Measurements from ENCODE around the gene MED8.

MED8 gene

GRCh38 chr1:43351421-43352350, 37.9 kb downstream of the MED8 start:
- Histone ChIP-seq H3K36me3 (ENCODE audit: insufficient read depth, low read length) (no peaks in the 10 kb centered on the region), H3K4me1 (ENCODE audit: insufficient read depth, low read length) (peaks cover 5% of the 10 kb centered on the region), H3K9me3 (ENCODE audit: control insufficient read depth, insufficient read depth, low read length) (no peaks in the 10 kb centered on the region), H3K9ac (ENCODE audit: low read depth, low read length) (no peak overlapping the region)

GRCh38 chr1:43350976-43351375, 38.6 kb downstream of the MED8 start:
- no peaks in the 10 kb centered on the region for H3K9me3 ChIP-seq (ENCODE audit: control insufficient read depth, insufficient read depth, low read length)
- H3K36me3 ChIP-seq (ENCODE audit: insufficient read depth, low read length) = no peaks in the 10 kb centered on the region
- peaks cover 5% of the 10 kb centered on the region for H3K4me1 ChIP-seq (ENCODE audit: insufficient read depth, low read length)
- H3K9ac ChIP-seq (ENCODE audit: low read depth, low read length) = no peak overlapping the region

GRCh38 chr1:43349594-43350306, 39.9 kb downstream of the MED8 start:
- Histone ChIP-seq H3K4me1 (ENCODE audit: insufficient read depth, low read length) (peaks cover 5% of the 10 kb centered on the region), H3K9ac (ENCODE audit: low read depth, low read length) (peak overlapping the region; percentile 98), H3K36me3 (ENCODE audit: insufficient read depth, low read length) (no peaks in the 10 kb centered on the region), H3K9me3 (ENCODE audit: control insufficient read depth, insufficient read depth, low read length) (no peaks in the 10 kb centered on the region)

DNA sequence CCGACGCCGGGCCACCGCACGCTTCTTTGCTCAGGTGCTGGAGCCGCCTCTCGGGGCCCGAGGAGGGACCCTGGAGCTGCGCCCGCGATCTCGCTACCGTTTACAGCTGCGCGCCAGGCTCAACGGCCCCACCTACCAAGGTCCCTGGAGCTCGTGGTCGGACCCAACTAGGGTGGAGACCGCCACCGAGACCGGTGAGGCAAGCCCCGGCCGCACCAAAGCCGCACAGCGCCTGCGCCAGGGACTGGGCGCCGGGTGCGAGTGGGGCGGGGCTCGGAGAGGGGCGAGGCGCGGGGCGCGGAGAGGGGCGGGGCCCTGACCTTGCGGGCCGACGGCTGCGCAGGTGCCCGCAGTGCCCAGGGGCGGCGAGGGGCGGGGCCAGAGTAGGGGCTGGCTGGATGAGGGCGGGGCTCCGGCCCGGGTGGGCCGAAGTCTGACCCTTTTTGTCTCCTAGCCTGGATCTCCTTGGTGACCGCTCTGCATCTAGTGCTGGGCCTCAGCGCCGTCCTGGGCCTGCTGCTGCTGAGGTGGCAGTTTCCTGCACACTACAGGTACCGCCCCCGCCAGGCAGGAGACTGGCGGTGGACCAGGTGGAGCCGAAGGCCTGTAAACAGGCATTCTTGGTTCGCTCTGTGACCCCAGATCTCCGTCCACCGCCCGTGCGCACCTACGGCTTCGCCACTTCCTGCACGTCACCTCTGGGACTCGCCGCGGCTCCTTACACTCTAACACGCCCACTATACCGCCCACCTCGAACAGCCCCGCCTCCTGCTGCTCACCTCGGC, 40.6 kb downstream of the MED8 start:
- Histone ChIP-seq H3K4me1 (ENCODE audit: insufficient read depth, low read length) (peaks cover 5% of the 10 kb centered on the region), H3K9ac (ENCODE audit: low read depth, low read length) (peak overlapping the region; percentile 98), H3K9me3 (ENCODE audit: control insufficient read depth, insufficient read depth, low read length) (no peaks in the 10 kb centered on the region), H3K36me3 (ENCODE audit: insufficient read depth, low read length) (no peaks in the 10 kb centered on the region)

DNA sequence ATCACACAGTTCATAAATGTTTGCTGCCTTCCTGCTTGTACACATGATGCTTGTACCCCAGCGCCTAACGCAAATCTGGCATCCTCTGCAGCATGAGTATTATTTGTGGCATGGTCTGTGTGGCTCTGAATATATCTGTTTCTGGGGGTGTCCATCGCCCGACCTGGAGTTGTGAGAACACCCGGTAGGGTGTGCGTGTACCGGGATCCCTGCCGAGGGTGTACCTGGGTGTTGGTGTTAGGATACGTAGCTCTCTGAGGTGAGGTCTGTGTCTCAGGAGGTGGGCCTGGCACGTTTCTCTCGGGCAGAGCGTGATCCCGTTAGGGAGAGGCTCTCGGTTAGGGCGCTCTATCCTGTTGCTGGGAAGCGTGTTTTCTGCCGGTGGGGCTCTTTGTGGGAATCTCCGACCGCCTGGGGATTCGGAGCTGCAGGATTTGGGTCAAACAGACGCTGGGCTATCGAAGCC, 41.2 kb downstream of the MED8 start:
- Histone ChIP-seq H3K9me3 (ENCODE audit: control insufficient read depth, insufficient read depth, low read length) (no peaks in the 10 kb centered on the region), H3K4me1 (ENCODE audit: insufficient read depth, low read length) (peaks cover 5% of the 10 kb centered on the region), H3K9ac (ENCODE audit: low read depth, low read length) (peak overlapping the region; percentile 71), H3K36me3 (ENCODE audit: insufficient read depth, low read length) (no peaks in the 10 kb centered on the region)

- Histone ChIP-seq H3K9me3 (ENCODE audit: control insufficient read depth, insufficient read depth, low read length) (no peaks in the 10 kb centered on the region), H3K4me1 (ENCODE audit: insufficient read depth, low read length) (peaks cover 5% of the 10 kb centered on the region), H3K36me3 (ENCODE audit: insufficient read depth, low read length) (no peaks in the 10 kb centered on the region), H3K9ac (ENCODE audit: low read depth, low read length) (no peak overlapping the region)
Observed at GRCh38 chr1:43346636-43347035, 43.0 kb downstream of the MED8 start.

- Histone ChIP-seq H3K36me3 (ENCODE audit: insufficient read depth, low read length) (no peaks in the 10 kb centered on the region), H3K9ac (ENCODE audit: low read depth, low read length) (no peak overlapping the region), H3K9me3 (ENCODE audit: control insufficient read depth, insufficient read depth, low read length) (no peaks in the 10 kb centered on the region), H3K4me1 (ENCODE audit: insufficient read depth, low read length) (peaks cover 1% of the 10 kb centered on the region)
Observed at GRCh38 chr1:43345120-43345519, 44.5 kb downstream of the MED8 start.

- Histone ChIP-seq H3K4me1 (ENCODE audit: insufficient read depth, low read length) (no peaks in the 10 kb centered on the region; the same call in 1 of the 2 replicates), H3K9ac (ENCODE audit: low read depth, low read length) (no peak overlapping the region)
Observed at GRCh38 chr1:43344267-43344850, 45.2 kb downstream of the MED8 start.

DNA sequence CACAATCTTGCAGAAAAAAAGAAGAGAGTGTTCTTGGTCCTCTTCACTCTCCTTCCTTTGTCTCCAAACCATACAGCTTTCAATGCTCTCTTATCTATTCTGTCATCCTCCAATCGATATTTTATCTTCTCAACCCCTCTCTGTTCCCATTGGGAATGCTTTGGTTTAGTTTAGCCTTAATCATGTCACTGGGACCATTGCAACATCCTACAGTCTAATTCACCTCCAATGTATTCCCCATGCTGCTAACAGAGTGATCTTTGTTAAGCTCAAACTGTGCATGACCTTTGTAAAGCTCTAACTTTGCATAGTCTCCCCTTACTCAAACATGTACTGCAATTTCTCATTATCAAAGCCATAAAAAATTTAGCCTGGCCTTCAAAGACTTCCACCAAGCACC, 49.0 kb downstream of the MED8 start:
- no peak overlapping the region for H3K9ac ChIP-seq (ENCODE audit: low read depth, low read length)
- no peaks in the 10 kb centered on the region for H3K9me3 ChIP-seq (ENCODE audit: control insufficient read depth, insufficient read depth, low read length)
- no peaks in the 10 kb centered on the region for H3K36me3 ChIP-seq (ENCODE audit: insufficient read depth, low read length)
- H3K4me1 ChIP-seq (ENCODE audit: insufficient read depth, low read length) = no peaks in the 10 kb centered on the region; the same call in 1 of the 2 replicates

More at GRCh38 chr1:43344267-43344850, 45.2 kb downstream of the MED8 start:
- no peaks in the 10 kb centered on the region for H3K9me3 ChIP-seq (ENCODE audit: control insufficient read depth, insufficient read depth, low read length)
- H3K36me3 ChIP-seq (ENCODE audit: insufficient read depth, low read length) = no peaks in the 10 kb centered on the region

GRCh38 chr1:43339584-43340232, 49.9 kb downstream of the MED8 start:
- H3K9me3 ChIP-seq (ENCODE audit: control insufficient read depth, insufficient read depth, low read length) = no peaks in the 10 kb centered on the region
- H3K36me3 ChIP-seq (ENCODE audit: insufficient read depth, low read length) = no peaks in the 10 kb centered on the region
- H3K4me1 ChIP-seq (ENCODE audit: insufficient read depth, low read length) = no peaks in the 10 kb centered on the region
- no peak overlapping the region for H3K9ac ChIP-seq (ENCODE audit: low read depth, low read length)

DNA sequence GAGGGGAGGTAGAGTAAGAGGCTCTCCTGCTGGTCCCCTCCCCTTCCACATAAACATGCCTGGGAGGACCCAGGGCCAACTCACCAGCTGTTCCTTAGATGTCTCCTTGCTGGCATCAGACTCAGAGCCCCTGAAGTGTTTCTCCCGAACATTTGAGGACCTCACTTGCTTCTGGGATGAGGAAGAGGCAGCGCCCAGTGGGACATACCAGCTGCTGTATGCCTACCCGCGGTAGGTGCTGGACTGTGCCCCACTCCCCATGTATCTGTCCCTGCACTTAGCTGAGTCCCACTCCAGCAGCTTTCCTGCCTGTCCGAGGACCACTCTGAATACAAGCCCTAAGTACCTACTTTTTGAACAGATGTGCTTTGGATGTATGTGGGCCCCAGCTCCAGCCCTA, 51.6 kb downstream of the MED8 start:
- no peaks in the 10 kb centered on the region for H3K9me3 ChIP-seq (ENCODE audit: control insufficient read depth, insufficient read depth, low read length)
- no peak overlapping the region for H3K9ac ChIP-seq (ENCODE audit: low read depth, low read length)
- H3K4me1 ChIP-seq (ENCODE audit: insufficient read depth, low read length) = no peaks in the 10 kb centered on the region
- H3K36me3 ChIP-seq (ENCODE audit: insufficient read depth, low read length) = no peaks in the 10 kb centered on the region

DNA sequence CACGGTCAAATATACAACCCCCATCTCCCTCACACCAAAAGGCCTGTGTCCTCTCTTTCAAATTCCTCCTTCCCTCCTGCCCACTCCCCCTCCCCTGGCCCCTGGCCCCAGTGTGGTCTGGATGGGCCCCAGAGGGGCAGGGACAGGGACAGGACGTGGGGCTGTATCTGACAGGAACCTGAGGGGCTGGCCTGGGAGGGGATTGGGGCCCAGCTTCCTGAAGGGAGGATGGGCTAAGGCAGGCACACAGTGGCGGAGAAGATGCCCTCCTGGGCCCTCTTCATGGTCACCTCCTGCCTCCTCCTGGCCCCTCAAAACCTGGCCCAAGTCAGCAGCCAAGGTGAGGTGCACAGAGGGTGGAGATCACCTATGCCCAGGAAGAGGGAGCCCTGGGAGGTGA, 52.0 kb downstream of the MED8 start, which contains the start of gene MPL:
Gene MPL, plus strand, starts transcription at position 231 of the 400 bp plus-strand sequence. Its CDS starts 31 bp downstream, at position 262.
- Histone ChIP-seq H3K36me3 (ENCODE audit: insufficient read depth, low read length) (no peaks in the 10 kb centered on the region), H3K9me3 (ENCODE audit: control insufficient read depth, insufficient read depth, low read length) (no peaks in the 10 kb centered on the region), H3K4me1 (ENCODE audit: insufficient read depth, low read length) (no peaks in the 10 kb centered on the region), H3K9ac (ENCODE audit: low read depth, low read length) (no peak within 1 kb of the TSS)

- H3K36me3 ChIP-seq (ENCODE audit: insufficient read depth, low read length) = no peaks in the 10 kb centered on the region
- H3K9me3 ChIP-seq (ENCODE audit: control insufficient read depth, insufficient read depth, low read length) = no peaks in the 10 kb centered on the region
- H3K9ac ChIP-seq (ENCODE audit: low read depth, low read length) = no peak overlapping the region
Observed at GRCh38 chr1:43334453-43335205, 55.0 kb downstream of the MED8 start.

More at GRCh38 chr1:43334453-43335205, 55.0 kb downstream of the MED8 start:
- H3K4me1 ChIP-seq (ENCODE audit: insufficient read depth, low read length) = peaks cover 16% of the 10 kb centered on the region
